Colonic mucosa (tissue), 4 donors: ENCODE data around the gene CXADR. TPM values are rescaled to one million over a fixed set of nuclear protein-coding genes. Genes with fewer than 3 reads are reported as not detected.
"Not testable (repeated sequence)": the region's sequence is repeated elsewhere in the genome, so short reads cannot be mapped to it uniquely, and the experiment has no call there.

ENCODE experiments used
- DNase-seq: peaks from one replicate; pipeline ENCODE4 v3.0.0-alpha.2; 2020
- H3K27ac ChIP-seq: fragments of 200-600 bp; one replicate; pipeline ENCODE4 v1.8.0; 2021
- H3K27me3 ChIP-seq: fragments of 200-600 bp; one replicate; pipeline ENCODE4 v1.8.0; 2021
- H3K36me3 ChIP-seq: fragments of 200-600 bp; one replicate; pipeline ENCODE4 v1.8.0; 2021
- H3K4me1 ChIP-seq: fragments of 200-600 bp; one replicate; pipeline ENCODE4 v1.8.0; 2021; ENCODE audit warnings: mild to moderate bottlenecking
- H3K4me3 ChIP-seq: fragments of 200-600 bp; one replicate; pipeline ENCODE4 v1.8.0; 2021
- H3K9ac ChIP-seq, 2 donors: one replicate each; pipeline ENCODE4 v1.7.0; 2013; ENCODE audit warnings: control low read depth in 2 of 2, low read depth in 2 of 2, low read length in 2 of 2
- H3K9me3 ChIP-seq: fragments of 200-600 bp; one replicate; pipeline ENCODE4 v1.8.0; 2021
- intact Hi-C: fragments of 100-400 bp; cut with DNase I; formaldehyde crosslinking; loops from one replicate; pipeline ENCODE4 v1.14.1; 2022
- total RNA-seq, 2 donors: library from RNA; stranded (reverse); fragmentation: NEBNext Ultra II Directional in 1 of 2; extraction: Animal tissue kit (Norgen Biotek cat#: 25700) in 1 of 2; gene quantifications; one replicate each; pipeline ENCODE4 v1.2.1, GENCODE V29; 2021
- TF ChIP-seq, protein P1 (sequence below): fragments of 200-600 bp; IDR thresholded peaks from one replicate; pipeline ENCODE4 v1.8.0; 2022; ENCODE audit warnings: antibody characterized with exemption, mild to moderate bottlenecking
- donor health status: healthy.
- donor health status: DM: no; HTN: no; CAD: no.
- donor health status: DM: no; HTN: no; CAD: no.

The CXADR gene
- total RNA-seq, 2 donors from 2014 or later: 41.4 to 93.9 TPM

DNA sequence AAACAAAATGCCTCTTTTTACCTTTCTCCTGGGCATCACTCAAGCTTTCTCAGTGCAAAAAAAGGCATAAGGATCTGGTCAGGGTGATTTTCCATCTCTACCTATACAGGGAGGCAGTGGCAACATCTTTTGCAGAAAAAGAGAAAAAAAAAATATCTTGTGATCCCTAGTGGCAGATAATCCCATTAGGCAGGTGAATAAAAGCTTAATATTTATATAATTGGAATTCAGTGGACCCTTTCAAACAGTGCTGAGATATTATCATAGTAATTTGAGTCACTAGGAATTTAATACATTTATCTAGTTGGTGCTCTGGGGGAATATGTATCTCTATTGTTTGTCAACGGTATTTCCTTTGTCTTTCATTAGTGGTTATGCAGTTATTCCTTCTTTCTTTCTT is 29.9 kb upstream of the CXADR start:
- no peaks in the 10 kb centered on the region for H3K27me3 ChIP-seq
- DNase-seq: no peak
- no peaks in the 10 kb centered on the region for H3K4me1 ChIP-seq
- H3K36me3 ChIP-seq: no peaks in the 10 kb centered on the region
- TF ChIP-seq, protein P1, sequence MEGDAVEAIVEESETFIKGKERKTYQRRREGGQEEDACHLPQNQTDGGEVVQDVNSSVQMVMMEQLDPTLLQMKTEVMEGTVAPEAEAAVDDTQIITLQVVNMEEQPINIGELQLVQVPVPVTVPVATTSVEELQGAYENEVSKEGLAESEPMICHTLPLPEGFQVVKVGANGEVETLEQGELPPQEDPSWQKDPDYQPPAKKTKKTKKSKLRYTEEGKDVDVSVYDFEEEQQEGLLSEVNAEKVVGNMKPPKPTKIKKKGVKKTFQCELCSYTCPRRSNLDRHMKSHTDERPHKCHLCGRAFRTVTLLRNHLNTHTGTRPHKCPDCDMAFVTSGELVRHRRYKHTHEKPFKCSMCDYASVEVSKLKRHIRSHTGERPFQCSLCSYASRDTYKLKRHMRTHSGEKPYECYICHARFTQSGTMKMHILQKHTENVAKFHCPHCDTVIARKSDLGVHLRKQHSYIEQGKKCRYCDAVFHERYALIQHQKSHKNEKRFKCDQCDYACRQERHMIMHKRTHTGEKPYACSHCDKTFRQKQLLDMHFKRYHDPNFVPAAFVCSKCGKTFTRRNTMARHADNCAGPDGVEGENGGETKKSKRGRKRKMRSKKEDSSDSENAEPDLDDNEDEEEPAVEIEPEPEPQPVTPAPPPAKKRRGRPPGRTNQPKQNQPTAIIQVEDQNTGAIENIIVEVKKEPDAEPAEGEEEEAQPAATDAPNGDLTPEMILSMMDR: no peak
- H3K4me3 ChIP-seq: no peak overlapping the region
- no peak overlapping the region for H3K27ac ChIP-seq
- intact Hi-C loops: no loop called here
- H3K9me3 ChIP-seq: no peaks in the 10 kb centered on the region
- H3K9ac ChIP-seq: no peak overlapping the region

DNA sequence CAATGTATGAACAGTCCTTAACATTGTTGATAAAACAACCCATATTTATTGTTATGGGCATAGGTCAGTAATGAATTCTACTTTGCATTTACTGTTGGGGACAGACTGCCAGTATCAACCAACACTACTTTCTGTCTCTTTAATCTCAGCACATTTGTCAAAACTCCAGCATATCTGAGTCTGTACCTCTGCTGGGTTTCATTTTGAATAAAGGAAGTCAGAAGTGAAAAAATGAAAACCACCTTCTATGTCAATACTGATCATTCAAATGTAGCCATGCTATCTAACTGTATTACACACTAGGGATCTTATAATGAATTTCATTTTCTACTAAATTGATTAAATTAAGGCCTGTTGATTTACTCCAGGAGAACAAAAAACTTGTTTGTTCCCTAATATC is 24.2 kb upstream of the CXADR start:
- Histone ChIP-seq H3K27me3 (no peaks in the 10 kb centered on the region), H3K9ac (no peak overlapping the region), H3K4me3 (no peak overlapping the region), H3K9me3 (no peaks in the 10 kb centered on the region), H3K27ac (no peak overlapping the region), H3K4me1 (no peaks in the 10 kb centered on the region), H3K36me3 (no peaks in the 10 kb centered on the region)
- intact Hi-C loops: no loop called here
- TF ChIP-seq, protein P1: no peak
- DNase-seq: no peak

DNA sequence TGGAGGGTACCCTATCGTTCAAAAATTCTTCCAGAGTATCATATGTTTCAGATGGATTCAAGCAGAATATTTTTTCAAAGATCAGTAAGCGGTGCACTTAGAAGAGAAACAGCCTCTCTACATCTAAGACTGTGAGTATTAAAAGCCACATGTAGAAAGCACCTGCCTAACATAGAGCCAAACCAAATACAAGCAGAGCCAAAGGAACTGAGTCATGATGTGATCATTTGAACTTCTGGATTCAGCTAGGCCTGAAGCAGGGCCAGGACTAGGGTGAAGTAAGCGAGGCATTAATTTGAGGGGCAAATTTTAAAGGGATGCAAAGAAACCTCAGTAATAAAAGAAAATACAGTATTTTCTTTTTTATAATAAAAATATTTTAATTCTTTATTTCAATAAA is 23.3 kb upstream of the CXADR start:
- H3K27ac ChIP-seq, DNase-seq, H3K36me3 ChIP-seq, intact Hi-C loops, H3K9ac ChIP-seq, H3K4me3 ChIP-seq, H3K4me1 ChIP-seq, H3K9me3 ChIP-seq, H3K27me3 ChIP-seq: not testable (repeated sequence)

DNA sequence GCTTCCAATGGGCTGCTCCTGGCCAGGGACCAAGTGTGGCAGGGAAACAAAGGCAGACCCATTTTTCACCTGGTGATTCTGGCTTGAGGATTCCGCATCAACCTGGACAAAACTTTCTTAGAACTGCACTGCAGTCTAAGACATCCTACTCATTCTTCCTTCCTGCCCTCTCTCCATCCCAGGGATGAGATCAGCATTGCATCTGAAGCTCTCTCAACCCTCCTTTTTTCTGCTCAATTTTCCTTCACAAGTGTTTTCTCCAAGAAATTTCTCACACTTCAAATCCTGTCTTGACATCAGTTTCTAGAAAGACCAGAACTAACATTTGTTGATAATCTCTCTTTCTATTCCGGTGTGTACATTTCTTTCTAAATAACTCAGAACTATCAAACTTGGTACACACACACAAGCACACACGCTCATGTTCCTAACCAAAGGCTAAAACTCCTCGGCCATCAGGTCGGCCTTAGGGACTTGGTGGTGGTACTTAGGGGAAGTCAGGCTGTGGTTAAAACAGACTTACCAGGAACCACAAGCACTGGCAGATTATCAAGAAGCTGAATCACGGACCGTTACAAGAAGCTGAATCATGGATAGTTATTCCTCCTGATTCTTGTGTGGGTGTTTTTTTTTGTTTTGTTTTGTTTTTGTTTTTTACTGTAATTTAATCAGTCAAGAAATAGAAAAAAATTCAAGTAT is 21.0 kb upstream of the CXADR start:
- no peaks in the 10 kb centered on the region for H3K9me3 ChIP-seq
- no peaks in the 10 kb centered on the region for H3K27me3 ChIP-seq
- no peaks in the 10 kb centered on the region for H3K36me3 ChIP-seq
- H3K27ac ChIP-seq: no peak overlapping the region
- TF ChIP-seq, protein P1: no peak
- no peaks in the 10 kb centered on the region for H3K4me1 ChIP-seq
- H3K9ac ChIP-seq: no peak overlapping the region
- no peak overlapping the region for H3K4me3 ChIP-seq
- intact Hi-C loops: no loop called here
- DNase-seq: no peak

DNA sequence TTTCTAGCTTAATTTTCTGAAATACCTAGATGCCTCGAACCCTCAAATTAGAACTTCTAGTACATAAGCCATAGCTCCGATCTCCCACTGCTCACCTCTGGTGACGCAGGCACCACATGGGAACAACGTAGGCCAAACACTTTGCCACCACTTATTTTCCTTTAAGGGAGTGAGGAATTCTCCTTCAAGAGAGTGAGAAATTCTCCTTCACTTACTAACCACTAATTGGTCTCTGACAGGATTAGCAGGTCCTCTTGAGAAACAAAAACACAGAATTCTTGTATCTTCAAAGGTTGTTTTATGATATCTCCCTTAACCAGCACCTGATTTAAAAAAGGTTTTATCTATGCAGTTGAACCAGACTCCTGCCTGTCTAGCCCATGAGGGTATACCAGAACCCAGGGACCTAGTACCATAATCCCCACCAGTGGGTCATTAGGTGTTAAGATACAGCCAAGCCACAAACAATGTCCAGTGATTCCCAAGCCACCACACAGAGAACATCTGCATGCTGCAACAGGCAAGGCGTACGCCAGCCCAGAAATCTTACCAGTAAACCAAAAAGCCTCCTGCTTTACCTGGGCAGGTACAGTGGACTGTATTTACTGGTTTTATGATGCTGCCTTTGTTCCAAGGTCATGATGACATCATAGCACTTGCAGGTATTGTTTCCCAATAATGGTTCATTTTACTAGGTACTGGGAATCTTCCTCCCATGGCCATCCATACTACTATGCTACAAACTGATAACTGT is 20.3 kb upstream of the CXADR start:
- Histone ChIP-seq H3K9ac (no peak overlapping the region), H3K9me3 (no peaks in the 10 kb centered on the region), H3K27me3 (no peaks in the 10 kb centered on the region), H3K27ac (no peak overlapping the region), H3K4me1 (no peaks in the 10 kb centered on the region), H3K4me3 (no peak overlapping the region), H3K36me3 (no peaks in the 10 kb centered on the region)
- intact Hi-C loops: no loop called here
- TF ChIP-seq, protein P1: no peak
- DNase-seq: no peak

DNA sequence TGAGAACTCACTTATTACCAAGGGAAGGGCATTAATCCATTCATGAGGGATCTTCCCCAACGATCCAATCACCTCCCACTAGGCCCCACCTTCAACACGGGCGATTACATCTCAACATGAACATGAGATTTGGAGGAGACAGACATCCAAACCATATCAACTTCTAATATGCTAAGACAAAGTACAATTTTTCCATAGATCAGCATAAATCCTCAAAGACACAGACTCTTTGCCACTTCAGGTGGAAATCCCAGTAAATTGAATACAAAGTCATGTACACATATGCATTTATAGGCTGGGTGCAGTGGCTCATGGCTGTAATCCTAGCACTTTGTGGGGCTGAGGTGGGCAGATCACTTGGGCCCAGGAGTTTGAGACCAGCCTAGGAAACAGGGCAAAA is 18.8 kb upstream of the CXADR start:
- TF ChIP-seq, protein P1: no peak
- no peaks in the 10 kb centered on the region for H3K36me3 ChIP-seq
- DNase-seq: no peak

More for the DNA sequence above, 18.8 kb upstream of the CXADR start:
- intact Hi-C loops: no loop called here
- H3K9ac ChIP-seq: no peak overlapping the region
- no peaks in the 10 kb centered on the region for H3K4me1 ChIP-seq
- no peaks in the 10 kb centered on the region for H3K27me3 ChIP-seq
- no peak overlapping the region for H3K4me3 ChIP-seq
- H3K9me3 ChIP-seq: no peaks in the 10 kb centered on the region
- no peak overlapping the region for H3K27ac ChIP-seq
